ENCODE data around the gene TCAF1.

DNA sequence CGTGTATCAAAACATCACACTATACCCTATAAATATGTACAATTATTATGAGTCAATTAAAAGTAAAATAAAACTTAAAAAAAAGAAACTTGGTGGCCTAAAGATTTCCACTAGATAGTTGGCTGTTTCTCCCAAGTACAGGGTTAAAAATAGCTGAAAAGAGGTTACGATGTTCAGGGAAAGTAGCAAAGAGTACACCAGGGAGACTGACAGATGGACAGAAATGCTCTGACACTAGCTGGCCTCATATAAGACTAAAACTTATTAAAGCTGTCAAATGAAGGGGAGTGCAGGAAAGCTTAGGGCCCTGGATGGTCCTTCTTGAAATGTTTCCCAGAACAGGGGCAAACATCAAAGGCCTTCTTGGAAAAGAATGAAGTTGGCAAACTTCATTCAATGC is 51.3 kb downstream of the TCAF1 start:
- TF ChIP-seq, protein P1, sequence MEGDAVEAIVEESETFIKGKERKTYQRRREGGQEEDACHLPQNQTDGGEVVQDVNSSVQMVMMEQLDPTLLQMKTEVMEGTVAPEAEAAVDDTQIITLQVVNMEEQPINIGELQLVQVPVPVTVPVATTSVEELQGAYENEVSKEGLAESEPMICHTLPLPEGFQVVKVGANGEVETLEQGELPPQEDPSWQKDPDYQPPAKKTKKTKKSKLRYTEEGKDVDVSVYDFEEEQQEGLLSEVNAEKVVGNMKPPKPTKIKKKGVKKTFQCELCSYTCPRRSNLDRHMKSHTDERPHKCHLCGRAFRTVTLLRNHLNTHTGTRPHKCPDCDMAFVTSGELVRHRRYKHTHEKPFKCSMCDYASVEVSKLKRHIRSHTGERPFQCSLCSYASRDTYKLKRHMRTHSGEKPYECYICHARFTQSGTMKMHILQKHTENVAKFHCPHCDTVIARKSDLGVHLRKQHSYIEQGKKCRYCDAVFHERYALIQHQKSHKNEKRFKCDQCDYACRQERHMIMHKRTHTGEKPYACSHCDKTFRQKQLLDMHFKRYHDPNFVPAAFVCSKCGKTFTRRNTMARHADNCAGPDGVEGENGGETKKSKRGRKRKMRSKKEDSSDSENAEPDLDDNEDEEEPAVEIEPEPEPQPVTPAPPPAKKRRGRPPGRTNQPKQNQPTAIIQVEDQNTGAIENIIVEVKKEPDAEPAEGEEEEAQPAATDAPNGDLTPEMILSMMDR (IDR thresholded peaks at IDR 0.05), result no peak
- TF ChIP-seq POLR2A (IDR thresholded peaks at IDR 0.05), result no peak

Measured in body of pancreas (tissue), 4 donors.